Measurements from ENCODE around the gene GATA5.
"Not testable (repeated sequence)": the region's sequence is repeated elsewhere in the genome, so short reads cannot be mapped to it uniquely, and the experiment has no call there.

The GATA5 gene

DNA sequence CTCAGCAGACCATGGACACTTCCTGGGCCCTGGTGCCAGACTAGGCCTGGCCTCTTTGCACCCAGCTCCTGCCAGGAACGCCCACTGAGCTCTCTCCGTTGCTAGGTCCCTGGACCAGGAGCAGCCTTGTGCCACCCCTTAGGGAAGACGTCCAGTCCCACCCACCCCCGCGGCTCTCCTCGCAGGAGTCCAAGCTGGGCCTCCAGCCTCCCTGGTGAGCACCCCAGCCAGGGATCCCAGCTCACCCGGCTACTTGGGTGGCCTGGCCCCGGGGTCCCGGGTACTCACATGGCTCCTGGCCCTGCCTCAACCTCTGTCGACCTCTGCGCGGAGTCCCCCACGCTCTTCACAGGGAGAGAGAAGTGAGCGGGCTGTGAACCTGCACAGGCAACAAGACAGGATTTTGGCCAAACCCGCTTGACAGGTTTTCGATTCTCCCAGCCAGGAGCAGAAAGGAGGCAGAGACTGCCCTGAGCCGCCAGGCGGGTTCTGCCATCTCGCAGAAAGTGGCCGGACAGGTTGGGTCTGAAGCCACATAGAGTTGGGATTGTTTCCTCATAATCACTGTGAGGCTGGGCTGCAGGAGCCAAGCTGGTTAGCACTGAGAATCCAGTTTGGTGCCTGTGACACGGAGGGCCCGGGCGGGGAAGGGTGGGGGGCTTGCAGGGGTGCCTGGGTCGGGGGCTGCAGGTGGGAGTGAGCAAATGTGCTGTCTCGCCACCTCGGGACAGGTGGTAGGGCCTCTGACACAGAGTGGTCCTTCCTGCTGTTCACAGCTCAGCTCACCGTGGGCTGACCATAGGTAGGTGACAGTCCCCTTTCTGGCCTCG is 48.4 kb downstream of the GATA5 start, which contains the start of gene RBBP8NL:
Gene RBBP8NL, minus strand, starts transcription at position 368 of the 830 bp plus-strand sequence. CDS start 7,892 bp downstream, outside the sequence.
- DNase-seq, result no peak

DNA sequence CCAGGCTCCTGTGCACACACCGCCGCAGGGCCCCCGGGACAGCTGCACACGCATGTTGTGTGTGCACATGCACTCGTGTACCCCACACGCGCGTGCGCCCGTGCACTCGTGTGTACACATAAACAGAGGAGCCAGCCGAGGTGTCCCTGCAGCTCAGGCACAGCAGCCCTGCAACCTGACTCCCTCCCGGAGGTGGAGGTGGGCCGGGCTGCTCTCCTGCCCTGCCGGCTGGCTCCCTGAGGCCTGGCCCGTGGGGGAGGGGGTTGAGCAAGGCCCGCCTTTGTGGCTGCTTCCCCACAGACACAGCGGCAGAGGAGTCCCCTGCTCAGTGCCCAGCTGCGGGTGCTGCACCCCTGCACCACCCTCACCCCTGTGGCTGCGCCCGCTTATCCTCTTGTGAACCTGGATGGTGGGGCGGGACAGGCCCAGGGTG is 49.1 kb downstream of the GATA5 start:
- no peak for DNase-seq

DNA sequence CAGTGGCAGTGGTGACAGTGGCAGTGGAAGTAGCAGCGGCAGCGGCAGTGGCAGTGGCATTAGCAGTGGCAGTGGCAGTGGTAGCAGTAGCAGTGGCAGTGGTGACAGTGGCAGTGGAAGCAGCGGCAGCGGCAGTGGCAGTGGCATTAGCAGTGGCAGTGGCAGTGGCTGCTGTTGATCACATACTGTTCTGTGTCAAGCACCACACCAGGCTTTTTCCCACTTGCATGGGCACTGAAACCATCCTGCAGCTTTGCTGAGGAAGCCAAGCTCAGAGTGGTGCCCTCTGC is 49.8 kb downstream of the GATA5 start:
- not testable (repeated sequence) for DNase-seq

- DNase-seq, result no peak
These were observed 50.3 kb downstream of the GATA5 start for GRCh38 chr20:62425281-62426058.

DNA sequence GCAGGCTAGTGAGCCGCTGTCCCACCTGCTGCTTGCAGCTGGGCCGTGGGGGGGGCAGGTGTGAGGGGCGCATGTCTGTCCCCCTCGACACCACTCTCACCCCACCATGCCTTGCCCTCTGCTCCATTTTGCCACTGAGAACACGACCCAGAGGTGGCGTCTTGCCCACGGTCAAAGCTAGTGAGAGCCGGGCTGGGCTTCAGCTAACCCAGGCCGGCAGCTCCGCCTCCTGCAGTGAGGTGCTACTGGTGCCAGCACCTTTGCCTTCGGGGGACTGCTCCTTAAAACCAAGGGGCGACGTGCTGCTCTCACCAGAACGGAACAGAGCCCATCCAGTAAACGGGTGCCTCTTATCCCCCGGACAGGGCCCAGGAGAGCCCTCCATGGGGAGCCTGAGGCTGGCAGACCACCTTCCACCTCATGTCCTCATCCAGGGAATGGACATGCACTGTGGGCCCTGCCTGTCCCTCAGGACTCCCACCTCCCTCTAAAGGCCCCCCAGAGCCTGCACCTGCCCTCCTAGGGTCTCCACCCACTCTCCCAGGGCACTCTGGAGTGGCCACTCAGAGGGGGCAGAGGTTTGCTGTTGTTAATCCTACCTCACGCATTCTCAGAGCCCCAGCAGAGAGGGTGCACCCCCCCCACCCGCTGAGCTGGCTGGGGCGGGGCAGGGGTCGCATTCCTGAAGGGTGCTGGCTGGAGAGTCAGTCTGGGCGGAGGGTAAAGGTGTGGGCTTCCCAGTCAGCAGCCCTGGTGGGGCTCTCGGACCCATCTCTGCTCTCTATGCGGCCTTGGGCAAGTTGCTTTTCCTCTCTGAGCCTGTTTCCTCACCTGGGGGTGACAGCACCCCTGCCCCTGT is 51.3 kb downstream of the GATA5 start:
- DNase-seq, result no peak

DNA sequence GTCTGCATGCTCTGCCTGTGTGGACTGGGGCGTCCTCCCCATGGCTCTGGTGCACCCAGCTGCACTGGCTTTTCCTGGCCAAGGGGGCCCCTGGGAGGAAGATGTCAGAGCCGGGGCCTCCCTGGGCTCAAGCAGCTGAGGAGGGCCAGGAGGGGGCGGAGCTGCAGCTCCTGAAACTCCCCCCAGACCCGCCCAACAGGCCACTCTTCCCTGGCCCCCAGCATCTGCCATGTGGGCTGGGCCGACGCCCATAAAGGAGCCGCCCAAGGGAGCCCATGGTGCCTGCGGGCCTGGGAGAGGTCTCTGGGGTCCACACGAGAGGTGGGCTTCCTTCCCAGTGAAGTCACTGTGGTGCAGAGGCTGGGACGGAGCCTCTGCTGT is 52.5 kb downstream of the GATA5 start:
- DNase-seq, result no peak

DNA sequence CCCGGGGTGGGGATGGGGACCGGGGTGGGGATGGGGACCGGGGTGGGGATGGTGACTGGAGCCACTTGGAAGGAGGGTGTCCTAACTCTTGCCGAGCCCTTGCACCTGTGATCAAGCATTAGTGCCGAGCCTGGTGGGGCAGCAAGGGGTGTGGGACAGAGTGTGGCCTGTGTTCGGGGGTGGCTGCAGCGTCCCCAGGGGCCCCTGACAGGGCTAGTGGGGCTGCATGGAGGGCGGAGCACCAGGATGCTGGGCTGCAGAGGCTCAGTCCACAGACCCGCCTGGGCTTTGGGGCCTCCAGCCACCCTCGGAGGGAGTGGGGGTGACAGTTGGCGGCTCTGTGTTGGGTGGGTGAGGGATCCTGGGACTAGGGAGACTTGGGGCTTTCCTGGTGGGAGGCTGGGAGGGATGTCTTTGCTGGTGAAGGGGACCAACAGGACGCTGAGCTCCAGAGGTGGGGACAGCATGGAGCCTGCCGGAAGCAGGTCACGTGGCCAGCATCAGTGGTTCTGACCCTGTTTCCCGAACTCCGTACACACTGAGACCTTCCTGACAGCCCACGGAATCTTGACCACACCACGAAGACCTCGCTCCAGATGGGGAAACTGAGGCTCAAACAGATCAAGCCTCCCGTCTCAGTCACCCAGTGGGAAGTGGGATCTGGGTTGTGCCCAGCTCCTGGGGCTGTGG is 53.0 kb downstream of the GATA5 start:
- DNase-seq, result no peak

GRCh38 chr20:62421716-62421990 is 54.1 kb downstream of the GATA5 start:
- DNase-seq, result no peak

- DNase-seq, result no peak
These were observed 54.7 kb downstream of the GATA5 start for GRCh38 chr20:62420846-62421715.

DNA sequence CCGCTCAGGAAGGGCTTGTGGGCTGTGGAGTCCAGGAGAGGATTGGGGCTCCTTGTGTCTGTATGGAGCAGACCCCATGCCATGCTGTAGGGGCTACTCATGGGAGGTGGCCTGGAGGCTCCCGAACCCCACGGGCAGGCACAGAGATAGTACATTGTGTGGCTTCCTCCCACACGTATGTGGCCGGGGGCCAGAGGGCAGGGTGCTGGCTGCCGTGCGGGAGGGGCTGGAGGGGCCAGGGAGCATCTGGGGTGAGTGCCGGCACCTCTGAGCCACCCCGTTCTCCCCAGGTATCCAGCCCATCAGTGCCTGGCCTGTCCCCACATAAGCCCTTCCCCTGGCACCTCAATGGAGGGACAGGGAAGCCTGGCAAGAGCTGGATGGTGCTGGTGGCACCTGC is 56.0 kb downstream of the GATA5 start:
- DNase-seq, result no peak

DNA sequence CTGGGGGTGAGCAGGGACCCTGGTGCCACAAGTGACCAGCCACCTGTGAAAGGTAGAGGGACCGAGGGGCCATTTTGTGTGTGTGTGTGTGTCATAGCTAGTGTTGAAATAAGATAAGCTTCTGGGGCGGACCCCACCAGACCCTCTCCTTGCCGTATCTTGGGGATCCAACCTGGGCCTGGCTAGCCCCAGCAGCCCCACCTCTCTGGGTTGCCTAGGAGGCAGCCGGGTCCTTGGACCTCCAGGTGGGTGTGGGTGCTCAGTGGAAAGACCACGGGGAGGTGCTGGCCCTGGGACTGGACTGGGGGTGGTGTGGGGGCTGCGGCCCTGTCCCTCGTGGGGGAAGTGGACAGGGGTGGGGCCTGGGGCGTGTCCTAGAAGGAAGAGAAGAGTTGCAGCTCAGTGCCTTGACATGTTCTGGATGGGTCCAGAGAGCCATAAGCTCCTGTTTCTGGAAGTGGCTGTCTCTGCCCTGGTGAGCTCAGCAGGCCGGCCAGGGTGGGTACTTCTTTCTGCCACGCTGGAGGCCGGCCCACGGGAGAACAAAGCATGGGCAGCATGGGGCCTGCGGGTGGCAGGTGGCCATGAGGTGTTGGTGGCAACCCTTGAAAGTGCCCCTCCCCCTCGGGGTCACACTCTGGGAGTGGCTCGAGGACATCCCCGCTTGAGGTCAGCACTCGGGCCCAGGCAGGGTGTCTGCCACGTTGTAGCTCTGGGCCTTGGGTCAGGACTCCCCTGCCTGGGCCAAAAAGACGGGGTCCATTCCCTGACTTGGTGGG is 56.9 kb downstream of the GATA5 start:
- no peak for DNase-seq

GRCh38 chr20:62417981-62418708 is 57.6 kb downstream of the GATA5 start:
- DNase-seq, result no peak

DNA sequence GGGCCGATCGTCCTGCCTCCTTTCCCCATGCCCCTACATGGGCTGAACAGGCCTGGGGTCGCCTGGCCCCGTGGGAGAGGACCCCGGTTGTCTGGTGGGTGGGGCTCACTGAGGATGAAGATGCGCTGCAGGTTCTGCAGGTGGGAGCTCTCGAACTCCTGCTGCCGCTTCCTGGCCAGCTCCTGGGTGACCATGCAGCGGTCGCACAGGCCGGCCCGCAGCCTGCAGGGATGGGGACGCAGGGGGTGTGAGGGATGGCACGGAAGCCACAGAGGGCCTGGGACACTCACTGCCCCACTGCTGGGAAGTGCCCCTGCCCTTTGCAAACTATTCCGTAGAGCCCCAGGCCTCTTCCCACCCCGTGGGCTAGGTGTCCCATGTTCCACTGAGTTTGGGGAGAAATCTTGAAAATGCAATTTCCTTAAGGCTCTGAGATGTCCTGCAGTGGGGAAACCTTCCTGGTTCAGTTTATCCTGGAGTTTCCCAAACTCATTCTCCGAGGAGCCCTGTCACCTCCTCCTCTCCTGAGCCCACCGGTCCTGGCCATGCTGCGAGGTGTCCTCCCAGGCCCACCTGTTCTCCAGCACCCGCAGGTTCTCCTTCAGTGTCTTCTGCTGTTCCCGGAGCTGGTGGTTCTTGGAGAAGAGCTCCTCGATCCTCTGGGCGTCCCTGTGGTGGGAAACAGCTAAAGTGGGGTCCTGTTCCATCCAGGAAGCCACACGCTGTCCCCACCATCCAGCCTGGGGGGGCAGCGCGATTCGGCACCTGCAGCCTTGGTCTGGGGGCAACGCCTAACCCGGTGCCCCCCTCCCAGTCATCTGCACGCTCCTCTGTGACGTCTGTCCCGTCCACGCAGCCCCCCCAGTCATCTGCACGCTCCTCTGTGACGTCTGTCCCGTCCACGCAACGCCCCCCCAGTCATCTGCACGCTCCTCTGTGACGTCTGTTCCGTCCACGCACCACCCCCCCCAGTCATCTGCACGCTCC is 58.9 kb downstream of the GATA5 start:
- no peak for DNase-seq

GRCh38 chr20:62415354-62416111 is 60.3 kb downstream of the GATA5 start:
- DNase-seq, result no peak

DNA sequence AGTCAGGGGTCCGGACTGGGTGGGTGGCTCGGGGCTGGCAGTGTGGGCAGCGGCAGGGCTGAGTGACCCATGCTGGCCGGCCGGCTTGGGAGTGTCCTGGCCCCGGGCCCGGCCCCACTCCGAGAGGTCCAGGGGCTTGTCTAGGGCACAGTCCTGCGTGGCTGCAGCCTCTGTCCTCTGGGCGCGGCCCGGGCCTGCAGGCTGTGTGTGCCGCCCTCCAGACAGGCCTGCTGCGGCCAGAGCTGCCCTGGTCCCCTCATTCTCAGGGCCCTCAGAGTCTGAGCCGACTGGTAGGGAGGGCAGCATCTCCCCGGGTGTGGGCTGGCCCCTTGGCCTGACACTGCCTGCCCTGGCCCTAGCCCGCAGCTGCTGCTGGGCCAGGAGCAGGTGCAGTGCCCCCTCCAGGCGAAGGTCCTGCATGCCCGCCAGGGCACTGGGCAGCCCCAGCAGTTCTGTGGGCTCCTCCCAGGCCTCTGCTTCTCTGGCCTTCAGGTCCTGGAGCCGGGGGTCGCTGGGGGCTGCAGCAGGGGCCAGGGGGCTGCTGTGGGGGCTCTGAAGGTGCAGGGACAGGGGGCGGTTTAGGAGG is 61.8 kb downstream of the GATA5 start:
- DNase-seq, result no peak

All from activated naive CD4-positive, alpha-beta T cell treated with Interleukin-2 at 50 U/mL for 16 hours (primary cell).